GM23338 (cell line): ENCODE measurements around the gene PKN3. TPM values are rescaled to one million over a fixed set of nuclear protein-coding genes. Genes with fewer than 3 reads are reported as not detected.

Experiments used
- ATAC-seq: fragments of 200-7000 bp; cut with Tn5 transposase; 3 replicates; pipeline ENCODE4 v1.9.1; 2020
- DNase-seq: peaks from one replicate; pipeline ENCODE4 v3.0.0-alpha.2; 2015; ENCODE audit warnings: low spot score
- H2AFZ ChIP-seq: fragments of 200-600 bp; sonication (generic); 2 replicates; pipeline ENCODE4 v1.8.0; 2016; ENCODE audit warnings: antibody characterized with exemption, mild to moderate bottlenecking, moderate library complexity
- H3F3A ChIP-seq: fragments of 200-600 bp; sonication (generic); replicated peaks from 2 replicates; pipeline ENCODE4 v1.8.0; 2017; ENCODE audit warnings: antibody characterized with exemption, mixed run types, low read depth
- H3K27ac ChIP-seq: fragments of 200-600 bp; sonication (generic); 2 replicates; pipeline ENCODE4 v1.6.1; 2016; ENCODE audit warnings: low read depth
- H3K27me3 ChIP-seq: fragments of 200-600 bp; sonication (generic); 2 replicates; pipeline ENCODE4 v1.8.0; 2016; ENCODE audit warnings: mild to moderate bottlenecking, mixed run types, moderate library complexity; ENCODE audit not compliant: insufficient read depth
- H3K36me3 ChIP-seq: fragments of 200-600 bp; sonication (generic); 2 replicates; pipeline ENCODE4 v1.8.0; 2016; ENCODE audit warnings: mild to moderate bottlenecking; ENCODE audit not compliant: insufficient read depth
- H3K4me1 ChIP-seq: fragments of 200-600 bp; sonication (generic); 2 replicates; pipeline ENCODE4 v1.8.0; 2016; ENCODE audit warnings: mild to moderate bottlenecking, moderate library complexity; ENCODE audit not compliant: insufficient read depth
- H3K4me2 ChIP-seq: fragments of 200-600 bp; sonication (generic); 2 replicates; pipeline ENCODE4 v1.7.1; 2017; ENCODE audit warnings: mixed run types
- H3K4me3 ChIP-seq: fragments of 200-600 bp; sonication (generic); 2 replicates; pipeline ENCODE4 v1.6.1; 2016; ENCODE audit warnings: mixed run types
- H3K79me2 ChIP-seq: fragments of 200-600 bp; sonication (generic); replicated peaks from 2 replicates; pipeline ENCODE4 v1.8.0; 2017; ENCODE audit warnings: mild to moderate bottlenecking; ENCODE audit not compliant: insufficient read depth
- H3K9me2 ChIP-seq: fragments of 200-600 bp; sonication (generic); 2 replicates; pipeline ENCODE4 v1.8.0; 2017; ENCODE audit not compliant: insufficient read depth
- H4K20me1 ChIP-seq: fragments of 200-600 bp; sonication (generic); replicated peaks from 2 replicates; pipeline ENCODE4 v1.8.0; 2017; ENCODE audit warnings: mild to moderate bottlenecking; ENCODE audit not compliant: insufficient read depth
- H3K27ac Mint-ChIP-seq: 2 replicates; pipeline ENCODE4 v1.8.0; 2020; ENCODE audit warnings: inconsistent platforms, mild to moderate bottlenecking, moderate library complexity, mixed read lengths
- H3K27me3 Mint-ChIP-seq: 3 replicates; pipeline ENCODE4 v1.8.0; 2022; ENCODE audit warnings: low read depth, mild to moderate bottlenecking, moderate library complexity, mixed read lengths, inconsistent platforms; ENCODE audit not compliant: insufficient read depth, poor library complexity
- H3K36me3 Mint-ChIP-seq: 3 replicates; pipeline ENCODE4 v1.8.0; 2021; ENCODE audit warnings: low read depth, mild to moderate bottlenecking, inconsistent platforms, moderate library complexity, mixed read lengths
- H3K4me1 Mint-ChIP-seq: 3 replicates; pipeline ENCODE4 v1.8.0; 2020; ENCODE audit warnings: mild to moderate bottlenecking, inconsistent platforms, mixed read lengths
- H3K4me3 Mint-ChIP-seq: 3 replicates; pipeline ENCODE4 v1.8.0; 2021; ENCODE audit warnings: moderate library complexity, mild to moderate bottlenecking, inconsistent platforms, mixed read lengths
- H3K9me3 Mint-ChIP-seq: 3 replicates; pipeline ENCODE4 v1.8.0; 2020; ENCODE audit warnings: moderate library complexity, mild to moderate bottlenecking, inconsistent platforms, mixed read lengths
- CREB1 ChIP-seq: fragments of 250-450 bp; sonication (Bioruptor Pico); IDR thresholded peaks from 2 replicates; pipeline ENCODE4 v1.5.0; 2020; ENCODE audit warnings: low read depth, mild to moderate bottlenecking, moderate library complexity
- CTCF ChIP-seq, 2 experiments: fragments of 200-600 bp in 1 of 2; sonication (generic) in 1 of 2; conservative IDR thresholded peaks; 2 replicates each; pipeline versions ENCODE4 v1.5.1 to v1.6.1; 2016 to 2017; ENCODE audit warnings: antibody characterized with exemption in 2 of 2, low read depth in 2 of 2, mild to moderate bottlenecking in 2 of 2, moderate library complexity in 1 of 2
- EZH2 ChIP-seq: fragments of 200-600 bp; sonication (generic); IDR thresholded peaks from one replicate; pipeline ENCODE4 v1.8.0; 2017; ENCODE audit warnings: antibody characterized with exemption, mild to moderate bottlenecking, low read depth; ENCODE audit not compliant: unreplicated experiment
- EZH2phosphoT487 ChIP-seq: fragments of 200-600 bp; sonication (generic); IDR thresholded peaks from one replicate; pipeline ENCODE4 v1.8.1; 2018; ENCODE audit warnings: antibody characterized with exemption; ENCODE audit not compliant: unreplicated experiment
- JUNB ChIP-seq: IDR thresholded peaks from one replicate; pipeline ENCODE4 v1.6.1; 2016; ENCODE audit warnings: antibody characterized with exemption; ENCODE audit not compliant: unreplicated experiment
- NANOG ChIP-seq: IDR thresholded peaks from 2 replicates; pipeline ENCODE4 v1.6.1; 2016; ENCODE audit warnings: antibody characterized with exemption, borderline replicate concordance
- POLR2AphosphoS5 ChIP-seq: IDR thresholded peaks from 2 replicates; pipeline ENCODE4 v1.6.1; 2016; ENCODE audit warnings: antibody characterized with exemption, low read depth
- REST ChIP-seq: IDR thresholded peaks from one replicate; pipeline ENCODE4 v1.6.1; 2018; ENCODE audit warnings: antibody characterized with exemption; ENCODE audit not compliant: unreplicated experiment
- STAT1 ChIP-seq: IDR thresholded peaks from one replicate; pipeline ENCODE4 v1.6.1; 2016; ENCODE audit warnings: antibody characterized with exemption; ENCODE audit not compliant: unreplicated experiment
- ZNF114 ChIP-seq: fragments of 250-450 bp; sonication (Bioruptor Pico); IDR thresholded peaks from 2 replicates; pipeline ENCODE4 v1.5.0; 2020; ENCODE audit warnings: mild to moderate bottlenecking, moderate library complexity
- ZNF331 ChIP-seq: fragments of 250-450 bp; sonication (Bioruptor Pico); IDR thresholded peaks from 2 replicates; pipeline ENCODE4 v1.5.0; 2020; ENCODE audit warnings: low read depth, mild to moderate bottlenecking, moderate library complexity
- ZNF462 ChIP-seq: fragments of 250-450 bp; sonication (Bioruptor Pico); IDR thresholded peaks from 2 replicates; pipeline ENCODE4 v1.5.0; 2020; ENCODE audit warnings: mild to moderate bottlenecking, moderate library complexity
- polyA plus RNA-seq: library from polyadenylated mRNA; unstranded; fragments of >200 nt; fragmentation: Nextera tagmentation; extraction: Ambion mirVana; gene quantifications from 2 replicates; pipeline ENCODE4 v1.2.1, GENCODE V29; 2016
- total RNA-seq: library from RNA; depleted of rRNA; stranded (reverse); fragments of >200 nt; shearing (Covaris generic); gene quantifications from 2 replicates; pipeline ENCODE4 v1.2.3, GENCODE V29; 2014

PKN3 gene
- total and polyA plus RNA-seq, 2 experiments from 2014 or later = 6.2 to 17.7 TPM

GRCh38 chr9:128703616-128704355 lies 1.5 kb downstream of the PKN3 start (continued):
- TF ChIP-seq REST = no peak
- no peak for TF ChIP-seq JUNB
- no peak for TF ChIP-seq EZH2
- no peak for TF ChIP-seq ZNF114 (CRISPR knock-in tag)
- no peak for TF ChIP-seq CREB1 (CRISPR knock-in tag)

- Histone ChIP-seq H3K4me3 (no peak overlapping the region), H3K9me2 (no peaks in the 10 kb centered on the region), H4K20me1 (0 out of 2 replicates have a peak, but pooled peaks cover 2% of the 10 kb centered on the region), H3K27ac (no peak overlapping the region), H3K36me3 (no peaks in the 10 kb centered on the region), H3K4me1 (peaks cover 5% of the 10 kb centered on the region; the same call in 1 of the 2 replicates), H3F3A (peaks cover 18% of the 10 kb centered on the region), H2AFZ (no peak overlapping the region), H3K79me2 (no peaks in the 10 kb centered on the region), H3K4me2 (no peak overlapping the region), H3K27me3 (no peaks in the 10 kb centered on the region; the same call in 1 of the 2 replicates)
- peaks cover 13% of the 10 kb centered on the region for H3K27me3 Mint-ChIP-seq
- H3K4me1 Mint-ChIP-seq = peaks cover 5% of the 10 kb centered on the region; the same call in 1 of the 3 replicates
- H3K4me3 Mint-ChIP-seq = 0 out of 3 replicates have a peak overlapping the region, but pooled peaks have one; percentile 24
- no peak for ATAC-seq
- no peaks in the 10 kb centered on the region; the same call in 2 of the 3 replicates for H3K36me3 Mint-ChIP-seq
- no peaks in the 10 kb centered on the region; the same call in 2 of the 3 replicates for H3K9me3 Mint-ChIP-seq
- DNase-seq = no peak
- no peak overlapping the region for H3K27ac Mint-ChIP-seq
- TF ChIP-seq STAT1 (no peak), ZNF331 (CRISPR knock-in tag) (no peak), EZH2phosphoT487 (no peak), CTCF (conservative IDR thresholded peaks at IDR 0.05; ENCODE audit: low read depth in 2 of 2) (no peak), EZH2 (no peak), JUNB (no peak), ZNF462 (CRISPR knock-in tag) (no peak), ZNF114 (CRISPR knock-in tag) (no peak), NANOG (no peak), CREB1 (CRISPR knock-in tag) (no peak), POLR2AphosphoS5 (no peak)
These were observed 2.0 kb downstream of the PKN3 start for GRCh38 chr9:128704356-128704670.
